GM06990 (cell line): ENCODE results near the gene PRR19.

Experiments
- DNase-seq: peaks from one replicate; pipeline ENCODE4 v3.0.0-alpha.2; 2011; ENCODE audit not compliant: insufficient read length; ENCODE audit errors: extremely low read depth
- H3K27me3 ChIP-seq: replicated peaks from 2 replicates; pipeline ENCODE4 v1.6.0; 2011; ENCODE audit warnings: low read length; ENCODE audit not compliant: control insufficient read depth, insufficient read depth
- H3K36me3 ChIP-seq: 2 replicates; pipeline ENCODE4 v1.5.1; 2011; ENCODE audit warnings: low read length; ENCODE audit not compliant: control insufficient read depth, insufficient read depth
- H3K4me3 ChIP-seq: replicated peaks from 2 replicates; pipeline ENCODE4 v1.5.1; 2011; ENCODE audit warnings: low read depth, mild to moderate bottlenecking, control low read depth, low read length
- TF ChIP-seq, protein P1 (sequence below): IDR thresholded peaks from 2 replicates; pipeline ENCODE4 v1.5.1; 2011; ENCODE audit warnings: low read length, control low read depth, mild to moderate bottlenecking, inconsistent platforms; ENCODE audit not compliant: insufficient read depth, poor library complexity, severe bottlenecking

The PRR19 gene

GRCh38 chr19:42293948-42294347 is 8.0 kb upstream of the PRR19 start:
- H3K36me3 ChIP-seq: peaks cover 56% of the 10 kb centered on the region
- H3K4me3 ChIP-seq: no peak overlapping the region
- no peaks in the 10 kb centered on the region for H3K27me3 ChIP-seq
- TF ChIP-seq, protein P1, sequence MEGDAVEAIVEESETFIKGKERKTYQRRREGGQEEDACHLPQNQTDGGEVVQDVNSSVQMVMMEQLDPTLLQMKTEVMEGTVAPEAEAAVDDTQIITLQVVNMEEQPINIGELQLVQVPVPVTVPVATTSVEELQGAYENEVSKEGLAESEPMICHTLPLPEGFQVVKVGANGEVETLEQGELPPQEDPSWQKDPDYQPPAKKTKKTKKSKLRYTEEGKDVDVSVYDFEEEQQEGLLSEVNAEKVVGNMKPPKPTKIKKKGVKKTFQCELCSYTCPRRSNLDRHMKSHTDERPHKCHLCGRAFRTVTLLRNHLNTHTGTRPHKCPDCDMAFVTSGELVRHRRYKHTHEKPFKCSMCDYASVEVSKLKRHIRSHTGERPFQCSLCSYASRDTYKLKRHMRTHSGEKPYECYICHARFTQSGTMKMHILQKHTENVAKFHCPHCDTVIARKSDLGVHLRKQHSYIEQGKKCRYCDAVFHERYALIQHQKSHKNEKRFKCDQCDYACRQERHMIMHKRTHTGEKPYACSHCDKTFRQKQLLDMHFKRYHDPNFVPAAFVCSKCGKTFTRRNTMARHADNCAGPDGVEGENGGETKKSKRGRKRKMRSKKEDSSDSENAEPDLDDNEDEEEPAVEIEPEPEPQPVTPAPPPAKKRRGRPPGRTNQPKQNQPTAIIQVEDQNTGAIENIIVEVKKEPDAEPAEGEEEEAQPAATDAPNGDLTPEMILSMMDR: no peak
- DNase-seq: no peak

DNA sequence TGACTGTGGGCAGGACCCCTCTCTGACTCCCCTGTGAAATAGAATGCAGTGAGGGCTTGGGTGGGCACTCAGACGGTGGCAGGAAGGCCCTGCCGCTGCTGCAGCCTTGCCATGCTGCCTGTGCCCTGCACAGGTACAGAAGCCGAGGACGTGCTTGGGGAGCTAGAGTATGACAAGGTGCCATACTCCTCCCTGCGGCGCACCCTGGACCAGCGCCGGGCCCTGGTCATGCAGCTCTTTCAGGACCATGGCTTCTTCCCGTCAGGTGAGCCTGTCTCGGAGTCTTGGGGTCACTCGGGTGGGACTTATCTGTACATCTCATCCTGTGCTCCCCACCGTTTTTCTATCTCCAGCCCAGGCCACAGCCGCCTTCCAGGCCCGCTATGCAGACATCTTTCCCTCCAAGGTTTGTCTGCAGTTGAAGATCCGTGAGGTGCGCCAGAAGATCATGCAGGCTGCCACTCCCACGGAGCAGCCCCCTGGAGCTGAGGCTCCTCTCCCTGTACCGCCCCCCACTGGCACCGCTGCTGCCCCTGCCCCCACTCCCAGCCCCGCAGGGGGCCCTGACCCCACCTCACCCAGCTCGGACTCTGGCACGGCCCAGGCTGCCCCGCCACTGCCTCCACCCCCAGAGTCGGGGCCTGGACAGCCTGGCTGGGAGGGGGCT is 7.3 kb upstream of the PRR19 start:
- no peak for DNase-seq
- no peaks in the 10 kb centered on the region for H3K27me3 ChIP-seq
- TF ChIP-seq, protein P1: no peak
- H3K36me3 ChIP-seq: peaks cover 49% of the 10 kb centered on the region
- H3K4me3 ChIP-seq: no peak overlapping the region

GRCh38 chr19:42295342-42295741 is 6.6 kb upstream of the PRR19 start:
- Histone ChIP-seq H3K4me3 (no peak overlapping the region), H3K36me3 (peaks cover 42% of the 10 kb centered on the region), H3K27me3 (no peaks in the 10 kb centered on the region)
- no peak for DNase-seq
- TF ChIP-seq, protein P1: no peak

GRCh38 chr19:42295831-42296525 is 6.0 kb upstream of the PRR19 start:
- H3K4me3 ChIP-seq: no peak overlapping the region
- peaks cover 38% of the 10 kb centered on the region for H3K36me3 ChIP-seq
- no peaks in the 10 kb centered on the region for H3K27me3 ChIP-seq
- TF ChIP-seq, protein P1: peak; percentile 99
- peak; percentile 73 for DNase-seq

GRCh38 chr19:42297039-42297438 is 4.9 kb upstream of the PRR19 start:
- H3K36me3 ChIP-seq: peaks cover 31% of the 10 kb centered on the region

More at GRCh38 chr19:42297039-42297438, 4.9 kb upstream of the PRR19 start:
- no peak overlapping the region for H3K4me3 ChIP-seq
- no peak for DNase-seq
- TF ChIP-seq, protein P1: no peak
- H3K27me3 ChIP-seq: no peaks in the 10 kb centered on the region
